ENCODE data around the gene SH2D5. TPM values are rescaled to one million over a fixed set of nuclear protein-coding genes. Genes with fewer than 3 reads are reported as not detected.
A peak's percentile ranks its signal among the peaks of the same experiment; 100 is the strongest.
"Not testable (repeated sequence)": the region's sequence is repeated elsewhere in the genome, so short reads cannot be mapped to it uniquely, and the experiment has no call there.

The SH2D5 gene
- total RNA-seq, 1 donor from 2014 or later: 0.64 TPM

GRCh38 chr1:20689645-20690056 is 42.9 kb downstream of the SH2D5 start:
- no peak for ATAC-seq

GRCh38 chr1:20686883-20687725 is 45.4 kb downstream of the SH2D5 start:
- ATAC-seq: no peak

- no peak for ATAC-seq
Observed at GRCh38 chr1:20685741-20686140, 46.8 kb downstream of the SH2D5 start.

GRCh38 chr1:20685099-20685662 is 47.3 kb downstream of the SH2D5 start:
- no peak for ATAC-seq

GRCh38 chr1:20684651-20685050 is 47.9 kb downstream of the SH2D5 start:
- ATAC-seq: no peak

- ATAC-seq: no peak
Observed at GRCh38 chr1:20684050-20684620, 48.4 kb downstream of the SH2D5 start.

GRCh38 chr1:20683614-20684013 is 48.9 kb downstream of the SH2D5 start:
- ATAC-seq: peak; percentile 6

- ATAC-seq: no peak
Observed at GRCh38 chr1:20682571-20683236, 49.8 kb downstream of the SH2D5 start.

- no peak for ATAC-seq
Observed at GRCh38 chr1:20681999-20682398, 50.5 kb downstream of the SH2D5 start.

GRCh38 chr1:20680269-20680668 is 52.2 kb downstream of the SH2D5 start:
- ATAC-seq: no peak

- no peak for ATAC-seq
Observed at GRCh38 chr1:20678599-20678998, 53.9 kb downstream of the SH2D5 start.

GRCh38 chr1:20673626-20674025 is 58.9 kb downstream of the SH2D5 start:
- ATAC-seq: not testable (repeated sequence)

- ATAC-seq: no peak
Observed at GRCh38 chr1:20672265-20672632, 60.3 kb downstream of the SH2D5 start.

- no peak for ATAC-seq
Observed at GRCh38 chr1:20670936-20671335, 61.6 kb downstream of the SH2D5 start.

Other genes with a start within 250 kb of the SH2D5 start
- 7.7 TPM for gene CAMK2N1, start 246.5 kb downstream of the SH2D5 start, total RNA-seq
- gene MUL1, start 224.6 kb downstream of the SH2D5 start, total RNA-seq: 17.1 TPM
- 0.12 TPM for gene FAM43B, start 180.1 kb downstream of the SH2D5 start, total RNA-seq
- 97.6 TPM for gene CDA, start 143.6 kb downstream of the SH2D5 start, total RNA-seq
- gene PINK1, start 99.2 kb downstream of the SH2D5 start, total RNA-seq: 36.8 TPM
- gene DDOST, start 71.3 kb downstream of the SH2D5 start, total RNA-seq: 134 TPM
- gene KIF17, start 14.7 kb downstream of the SH2D5 start, total RNA-seq: 0.60 TPM
- 147 TPM for gene HP1BP3, start 54.6 kb upstream of the SH2D5 start, total RNA-seq